SU-DHL-6 (cell line): ENCODE data around the gene PMEPA1.

Source experiments
- EZH2phosphoT487 ChIP-seq: fragments of 200-600 bp; sonication (generic), shearing (Covaris generic); conservative IDR thresholded peaks from 2 replicates; pipeline ENCODE4 v1.6.1; 2018; ENCODE audit warnings: mild to moderate bottlenecking, antibody characterized with exemption, low read length, moderate library complexity, mixed read lengths
- TF ChIP-seq, protein P1 (sequence below): fragments of 200-600 bp; sonication (generic); IDR thresholded peaks from one replicate; pipeline ENCODE4 v1.5.1; 2017; ENCODE audit warnings: antibody characterized with exemption, mild to moderate bottlenecking, low read length, moderate library complexity; ENCODE audit not compliant: insufficient read depth, poor library complexity, severe bottlenecking

DNA sequence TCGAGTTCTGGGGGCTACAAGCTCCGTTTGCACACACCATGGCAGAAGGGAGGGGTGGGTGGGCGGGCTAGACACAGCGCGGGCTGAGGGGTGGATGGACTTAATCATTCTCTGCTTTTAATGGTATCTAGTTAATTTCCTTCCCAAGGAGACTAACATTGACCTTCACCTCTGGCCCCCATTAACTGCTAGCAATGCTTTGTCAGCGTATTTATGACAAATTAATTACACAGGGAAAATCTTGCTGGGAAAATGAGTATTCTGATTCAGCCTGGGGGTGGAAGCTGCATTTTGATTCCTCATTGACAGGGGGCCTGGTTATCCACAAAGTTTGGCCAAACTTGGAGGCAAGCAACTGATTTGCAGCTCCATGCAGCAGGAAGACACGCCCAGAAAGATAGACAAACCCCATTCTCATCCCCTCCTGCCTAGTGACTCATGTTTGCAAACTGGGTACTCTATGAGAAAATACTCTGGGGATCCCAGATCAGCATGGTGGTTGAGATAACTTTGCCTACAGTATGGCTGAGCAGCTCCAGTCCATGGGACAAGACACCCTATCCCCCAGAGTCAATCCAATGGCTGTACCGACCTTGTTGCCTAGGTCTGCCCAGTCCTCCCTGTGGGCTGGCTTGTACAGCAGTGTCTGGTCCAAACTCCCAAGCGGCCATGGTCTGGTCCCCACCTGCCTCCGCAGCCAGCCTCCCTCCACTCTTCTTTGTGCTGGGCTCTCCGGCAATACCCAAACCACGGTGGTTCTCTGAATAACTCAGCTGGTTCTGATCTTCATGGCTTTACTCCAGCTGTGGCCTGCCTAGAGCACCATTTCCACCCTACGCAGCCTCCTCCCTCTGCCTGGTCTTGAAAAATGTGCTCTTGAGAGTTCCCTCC lies 109.2 kb downstream of the PMEPA1 start:
- TF ChIP-seq, protein P1, sequence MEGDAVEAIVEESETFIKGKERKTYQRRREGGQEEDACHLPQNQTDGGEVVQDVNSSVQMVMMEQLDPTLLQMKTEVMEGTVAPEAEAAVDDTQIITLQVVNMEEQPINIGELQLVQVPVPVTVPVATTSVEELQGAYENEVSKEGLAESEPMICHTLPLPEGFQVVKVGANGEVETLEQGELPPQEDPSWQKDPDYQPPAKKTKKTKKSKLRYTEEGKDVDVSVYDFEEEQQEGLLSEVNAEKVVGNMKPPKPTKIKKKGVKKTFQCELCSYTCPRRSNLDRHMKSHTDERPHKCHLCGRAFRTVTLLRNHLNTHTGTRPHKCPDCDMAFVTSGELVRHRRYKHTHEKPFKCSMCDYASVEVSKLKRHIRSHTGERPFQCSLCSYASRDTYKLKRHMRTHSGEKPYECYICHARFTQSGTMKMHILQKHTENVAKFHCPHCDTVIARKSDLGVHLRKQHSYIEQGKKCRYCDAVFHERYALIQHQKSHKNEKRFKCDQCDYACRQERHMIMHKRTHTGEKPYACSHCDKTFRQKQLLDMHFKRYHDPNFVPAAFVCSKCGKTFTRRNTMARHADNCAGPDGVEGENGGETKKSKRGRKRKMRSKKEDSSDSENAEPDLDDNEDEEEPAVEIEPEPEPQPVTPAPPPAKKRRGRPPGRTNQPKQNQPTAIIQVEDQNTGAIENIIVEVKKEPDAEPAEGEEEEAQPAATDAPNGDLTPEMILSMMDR: no peak
- TF ChIP-seq EZH2phosphoT487: no peak
